Esophagus (tissue), 2 donors: Measurements from ENCODE around the gene GRB7. TPM values are rescaled to one million over a fixed set of nuclear protein-coding genes. Genes with fewer than 3 reads are reported as not detected.
"Not testable (repeated sequence)": the region's sequence is repeated elsewhere in the genome, so short reads cannot be mapped to it uniquely, and the experiment has no call there.

ENCODE experiments used
- H3K27ac ChIP-seq, 2 donors: one replicate each; pipeline ENCODE4 v1.5.1; 2013; ENCODE audit warnings: low read depth in 2 of 2, mild to moderate bottlenecking in 2 of 2, inconsistent platforms in 1 of 2, low read length in 1 of 2, moderate library complexity in 1 of 2
- H3K27me3 ChIP-seq, 2 donors: one replicate each; pipeline ENCODE4 v1.6.1; 2013; ENCODE audit warnings: low read length in 2 of 2, control low read depth in 1 of 2, mild to moderate bottlenecking in 1 of 2; ENCODE audit not compliant: insufficient read depth in 2 of 2, control insufficient read depth in 1 of 2
- H3K36me3 ChIP-seq, 2 donors: one replicate each; pipeline ENCODE4 v1.6.1; 2013; ENCODE audit warnings: low read length in 1 of 2; ENCODE audit not compliant: control insufficient read depth in 2 of 2, insufficient read depth in 2 of 2
- H3K4me1 ChIP-seq, 2 donors: one replicate each; pipeline ENCODE4 v1.6.1; 2013; ENCODE audit warnings: low read length in 1 of 2; ENCODE audit not compliant: control insufficient read depth in 2 of 2, insufficient read depth in 2 of 2
- H3K4me3 ChIP-seq, 2 donors: one replicate each; pipeline ENCODE4 v1.5.1; 2013; ENCODE audit warnings: low read length in 2 of 2, mild to moderate bottlenecking in 2 of 2, low read depth in 1 of 2, moderate library complexity in 1 of 2
- H3K9me3 ChIP-seq, 2 donors: one replicate each; pipeline ENCODE4 v1.6.1; 2013; ENCODE audit warnings: mild to moderate bottlenecking in 2 of 2, low read depth in 1 of 2, low read length in 1 of 2, moderate library complexity in 1 of 2; ENCODE audit not compliant: control insufficient read depth in 2 of 2, insufficient read depth in 1 of 2
- WGBS, 2 donors: extraction: QIAGEN DNeasy Blood & Tissue Kit; methylation state at CpG; one replicate each; pipeline ENCODE4 v1.1.7; 2013; 5-methylcytosine and 5-hydroxymethylcytosine counted together
- polyA plus RNA-seq, 2 donors: library from polyadenylated mRNA; stranded (reverse); fragments of 200-250 nt; gene quantifications; one replicate each; pipeline ENCODE4 v1.2.3, GENCODE V29; 2013
- donor health status: healthy with polysubstance abuse.
- donor health status: Bipolar disorder and iron deficiency.

The GRB7 gene
- polyA plus RNA-seq, 2 donors: 43.7 to 55.0 TPM

DNA sequence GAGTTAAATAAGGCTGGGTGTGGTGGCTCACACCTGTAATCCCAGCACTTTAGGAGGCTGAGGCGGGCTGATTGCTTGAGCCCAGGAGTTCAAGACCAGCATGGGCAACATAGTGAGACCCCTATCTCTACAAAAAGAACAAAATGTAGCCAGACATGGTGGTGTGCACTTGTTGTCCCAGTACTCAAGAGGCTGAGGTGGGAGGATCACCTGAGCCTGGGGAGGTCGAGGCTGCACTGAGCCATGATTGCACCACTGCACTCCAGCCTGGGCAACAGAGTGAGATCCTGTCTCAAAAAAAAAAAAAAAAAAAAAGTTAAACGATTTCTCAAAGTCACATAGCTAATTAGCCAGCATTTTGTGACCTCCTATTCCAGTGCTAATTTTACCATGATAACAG is 26.4 kb downstream of the GRB7 start:
- WGBS, 2 donors: 71% methylated on average over 3 of the region's 3 CpGs
- not testable (repeated sequence) for H3K36me3 ChIP-seq, H3K27ac ChIP-seq, H3K4me3 ChIP-seq, H3K27me3 ChIP-seq, H3K9me3 ChIP-seq, H3K4me1 ChIP-seq

DNA sequence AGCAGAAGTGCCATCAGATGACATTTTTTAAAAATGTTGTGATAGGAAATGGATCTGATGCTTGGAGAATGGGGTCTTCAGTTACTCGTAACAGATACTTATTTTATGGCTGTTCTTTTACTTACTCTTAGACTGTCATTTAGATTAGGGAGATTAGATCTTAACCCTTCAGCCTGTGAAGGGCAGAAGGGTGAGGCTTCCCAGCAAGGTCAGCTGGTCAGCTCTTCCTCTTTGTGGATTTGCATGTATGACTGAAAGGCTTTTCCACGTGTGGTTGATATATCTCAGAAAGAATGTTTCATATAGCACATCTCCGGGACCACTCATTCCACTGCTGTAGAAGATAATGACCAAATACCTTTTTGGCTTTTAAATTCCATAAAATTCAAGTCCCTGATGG is 27.4 kb downstream of the GRB7 start:
- H3K27ac ChIP-seq: no peak overlapping the region
- H3K36me3 ChIP-seq: no peaks in the 10 kb centered on the region
- H3K27me3 ChIP-seq: no peaks in the 10 kb centered on the region
- WGBS, 2 donors: 59 to 68% methylated on average over 3 of the region's 3 CpGs
- no peak overlapping the region for H3K4me3 ChIP-seq
- no peaks in the 10 kb centered on the region for H3K9me3 ChIP-seq
- H3K4me1 ChIP-seq: no peaks in the 10 kb centered on the region

DNA sequence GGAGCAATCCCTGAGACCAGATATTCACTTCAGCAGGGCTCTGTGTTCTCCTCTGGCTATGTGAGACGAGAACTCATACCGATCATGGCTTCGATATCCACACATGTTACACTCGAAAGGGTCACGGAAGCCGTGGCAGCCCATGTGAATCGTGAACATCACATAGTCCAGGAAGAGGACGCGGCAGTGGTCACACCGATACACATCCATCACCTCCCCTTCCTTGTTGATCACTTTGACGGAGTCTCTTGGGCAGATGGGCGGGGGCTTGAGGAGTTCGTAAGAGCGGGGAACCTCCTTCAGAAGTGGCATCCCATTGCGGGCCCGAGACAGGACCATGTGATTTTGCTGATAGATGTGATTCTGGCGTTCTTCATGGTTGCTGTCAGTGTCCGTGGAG is 28.0 kb downstream of the GRB7 start:
- no peaks in the 10 kb centered on the region for H3K27me3 ChIP-seq
- H3K36me3 ChIP-seq: no peaks in the 10 kb centered on the region
- no peaks in the 10 kb centered on the region for H3K9me3 ChIP-seq
- no peak overlapping the region for H3K4me3 ChIP-seq
- WGBS, 2 donors: 90 to 95% methylated on average over 18 of the region's 18 CpGs
- H3K4me1 ChIP-seq: no peaks in the 10 kb centered on the region
- H3K27ac ChIP-seq: no peak overlapping the region

DNA sequence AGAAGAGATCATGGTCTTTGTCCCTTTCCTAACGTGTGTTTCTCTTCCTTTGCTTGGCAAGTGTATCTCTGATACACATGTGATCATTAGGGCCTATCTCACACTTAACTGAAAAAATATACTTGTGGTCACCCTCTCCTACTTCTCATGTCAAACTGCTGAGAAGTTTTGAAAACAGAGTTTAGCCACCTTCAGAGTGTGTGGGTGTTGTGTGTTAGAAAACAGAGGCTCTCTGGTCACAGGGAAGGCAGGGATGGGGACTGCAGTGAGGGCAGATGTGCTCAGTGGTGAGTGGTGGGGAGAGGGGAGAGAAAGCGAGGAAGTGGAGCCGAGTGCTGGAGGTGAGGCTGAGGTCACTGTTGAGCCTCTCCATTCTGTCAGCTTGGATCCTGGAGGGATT is 29.4 kb downstream of the GRB7 start:
- H3K36me3 ChIP-seq: no peaks in the 10 kb centered on the region
- no peak overlapping the region for H3K27ac ChIP-seq
- H3K27me3 ChIP-seq: no peaks in the 10 kb centered on the region
- 41 to 65% methylated on average over 3 of the region's 3 CpGs for WGBS, 2 donors
- H3K4me3 ChIP-seq: no peak overlapping the region
- no peaks in the 10 kb centered on the region for H3K4me1 ChIP-seq
- H3K9me3 ChIP-seq: no peaks in the 10 kb centered on the region

DNA sequence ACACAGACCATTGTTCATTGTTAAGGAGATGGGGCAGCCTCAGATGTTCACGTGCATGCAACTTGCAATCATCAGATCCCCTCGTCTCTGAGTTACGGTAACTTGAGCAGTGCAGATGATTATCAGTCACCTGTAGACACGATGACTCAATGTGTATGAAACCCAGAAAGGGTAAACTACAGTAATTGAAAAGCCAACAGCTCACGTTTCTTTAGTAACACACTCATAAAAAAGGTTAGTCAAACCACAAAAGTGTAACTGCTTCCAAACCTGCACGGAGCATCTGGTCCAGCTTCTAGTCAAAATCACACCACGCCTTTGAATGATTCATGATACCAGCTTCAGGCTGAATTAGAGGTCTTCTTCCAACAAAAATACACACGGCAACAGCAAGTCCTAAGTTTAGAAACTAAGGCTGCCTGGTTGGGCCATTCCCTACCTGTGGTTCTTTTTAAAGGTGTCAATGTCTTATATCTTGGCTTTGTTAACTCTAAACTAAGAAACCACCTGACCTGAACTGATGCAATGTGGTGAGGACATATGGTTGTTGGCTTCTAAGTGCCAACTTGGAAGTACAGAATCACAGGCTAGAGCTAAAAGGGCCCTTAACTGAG is 32.3 kb downstream of the GRB7 start:
- WGBS, 2 donors: 32 to 34% methylated on average over 8 of the region's 8 CpGs
- Histone ChIP-seq H3K27me3 (no peaks in the 10 kb centered on the region), H3K9me3 (no peaks in the 10 kb centered on the region), H3K27ac (peak overlapping the region in 1 of 2 donors; percentile 15), H3K4me1 (peaks cover 0 to 3% of the 10 kb centered on the region in 2 donors), H3K4me3 (no peak overlapping the region), H3K36me3 (no peaks in the 10 kb centered on the region)

DNA sequence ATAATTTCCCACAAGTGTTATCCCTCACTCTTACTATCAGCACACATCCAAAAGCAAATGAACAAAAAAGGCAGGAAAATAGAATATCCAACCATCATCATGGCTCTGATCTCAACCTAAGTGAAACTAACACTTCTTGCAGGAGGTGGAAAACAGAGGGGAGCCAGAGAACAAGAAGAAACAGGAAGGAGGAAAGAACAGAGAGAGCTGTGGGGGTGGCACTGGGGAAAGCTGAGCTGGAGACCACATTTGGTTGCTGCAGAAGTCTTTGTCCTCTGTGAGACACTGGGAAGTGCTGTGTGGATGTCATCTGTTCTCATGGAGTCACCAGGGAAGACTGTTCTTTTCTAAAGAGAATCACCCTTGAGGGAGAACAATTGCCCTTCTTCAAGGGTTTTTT is 34.7 kb downstream of the GRB7 start:
- peaks cover 0 to 3% of the 10 kb centered on the region in 2 donors for H3K4me1 ChIP-seq
- H3K27me3 ChIP-seq: no peaks in the 10 kb centered on the region
- no peak overlapping the region for H3K4me3 ChIP-seq
- H3K9me3 ChIP-seq: no peaks in the 10 kb centered on the region
- H3K36me3 ChIP-seq: no peaks in the 10 kb centered on the region
- peak overlapping the region; percentile 3 to 35 for H3K27ac ChIP-seq

DNA sequence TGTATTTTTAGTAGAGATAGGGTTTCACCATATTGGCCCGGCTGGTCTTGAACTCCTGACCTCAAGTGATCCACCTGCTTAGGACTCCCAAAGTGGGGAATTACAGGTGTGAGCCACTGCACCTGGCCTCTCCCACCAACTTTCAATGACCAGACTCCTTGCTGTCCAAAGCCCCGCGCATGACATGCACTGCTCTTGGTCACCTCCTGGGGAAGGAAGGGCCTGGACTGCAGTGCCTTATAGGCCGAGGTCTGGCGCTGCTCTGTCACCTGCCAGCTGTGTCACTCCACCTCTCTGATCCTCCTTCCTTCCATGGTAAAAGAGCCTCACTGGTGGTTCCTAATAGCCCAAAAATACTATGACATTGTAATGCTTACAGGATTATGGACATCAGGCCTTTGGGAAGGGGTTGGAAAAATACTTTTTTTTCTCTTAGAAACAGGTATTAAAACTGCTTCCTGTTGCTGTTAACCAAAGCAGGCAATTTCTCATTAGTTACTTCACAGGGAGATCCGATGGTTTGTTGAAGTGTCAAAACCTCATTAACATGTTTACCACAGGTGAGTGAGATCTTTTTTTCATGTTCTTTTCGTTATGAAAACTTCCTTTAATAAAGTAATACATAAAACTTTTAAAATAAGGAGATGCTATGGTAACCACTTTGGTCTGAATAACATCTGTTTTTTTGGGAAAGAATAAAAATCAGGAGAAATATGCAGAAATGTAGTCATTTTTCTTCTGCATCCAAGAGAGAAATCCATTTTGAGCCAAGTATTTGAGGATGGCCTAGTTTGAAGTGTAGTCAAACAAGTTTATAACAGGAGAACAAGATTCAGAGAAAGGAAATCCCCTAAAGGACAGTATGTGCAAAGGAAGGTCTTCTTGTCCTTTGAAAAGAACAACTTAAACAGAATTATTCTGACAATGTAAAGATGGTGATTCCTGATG is 35.5 kb downstream of the GRB7 start:
- Histone ChIP-seq H3K27me3 (no peaks in the 10 kb centered on the region), H3K36me3 (no peaks in the 10 kb centered on the region), H3K4me3 (no peak overlapping the region), H3K9me3 (no peaks in the 10 kb centered on the region), H3K4me1 (peaks cover 0 to 3% of the 10 kb centered on the region in 2 donors), H3K27ac (peak overlapping the region; percentile 43 to 59)
- 71 to 80% methylated on average over 7 of the region's 7 CpGs for WGBS, 2 donors

DNA sequence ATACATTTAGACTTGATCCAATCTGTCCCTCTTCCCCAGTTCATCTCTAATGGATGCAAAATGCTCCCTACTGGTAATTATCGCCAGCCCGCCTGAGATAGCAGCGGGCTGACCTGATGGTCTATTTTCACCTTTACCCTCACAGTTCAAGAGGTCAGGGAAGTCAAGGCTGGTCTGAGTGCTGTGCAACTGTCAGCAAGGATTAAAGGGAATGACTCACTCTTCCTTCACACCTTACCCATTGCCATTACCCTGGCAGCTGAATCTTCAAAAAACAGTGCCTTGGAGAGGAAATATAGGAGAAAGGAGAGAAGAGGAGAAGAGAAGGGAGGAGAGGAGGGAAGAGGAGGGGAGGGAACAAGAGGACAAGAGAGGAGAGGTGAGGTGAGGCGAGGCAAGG is 36.3 kb downstream of the GRB7 start:
- peaks cover 0 to 3% of the 10 kb centered on the region in 2 donors for H3K4me1 ChIP-seq
- H3K36me3 ChIP-seq: no peaks in the 10 kb centered on the region
- no peaks in the 10 kb centered on the region for H3K27me3 ChIP-seq
- H3K4me3 ChIP-seq: no peak overlapping the region
- 72% methylated on average over 4 of the region's 4 CpGs for WGBS, 2 donors
- peak overlapping the region; percentile 37 to 41 for H3K27ac ChIP-seq
- no peaks in the 10 kb centered on the region for H3K9me3 ChIP-seq

DNA sequence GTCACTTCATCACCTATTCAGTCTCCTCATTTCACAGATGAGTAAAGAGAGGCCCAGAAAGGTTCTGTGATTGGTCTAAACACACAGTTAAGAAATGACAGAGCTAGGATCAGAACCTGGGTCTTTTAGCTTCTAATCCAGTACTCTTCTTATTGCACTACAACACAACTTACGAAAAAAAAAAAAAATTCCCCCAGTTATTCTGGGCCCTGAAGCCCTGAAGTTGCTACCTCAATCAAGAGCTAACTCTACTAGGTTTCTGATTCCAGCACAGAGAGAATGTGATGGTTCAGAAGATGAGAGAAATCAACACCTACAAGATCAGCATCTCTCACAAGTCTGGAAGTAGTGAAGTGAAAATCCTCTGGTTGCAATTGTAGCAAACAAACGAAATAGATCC is 37.3 kb downstream of the GRB7 start:
- Histone ChIP-seq H3K4me3 (no peak overlapping the region), H3K4me1 (peaks cover 0 to 3% of the 10 kb centered on the region in 2 donors), H3K9me3 (no peaks in the 10 kb centered on the region), H3K27me3 (no peaks in the 10 kb centered on the region), H3K27ac (peak overlapping the region in 1 of 2 donors; percentile 21), H3K36me3 (no peaks in the 10 kb centered on the region)
- 75 to 81% methylated on average over 2 of the region's 2 CpGs for WGBS, 2 donors

DNA sequence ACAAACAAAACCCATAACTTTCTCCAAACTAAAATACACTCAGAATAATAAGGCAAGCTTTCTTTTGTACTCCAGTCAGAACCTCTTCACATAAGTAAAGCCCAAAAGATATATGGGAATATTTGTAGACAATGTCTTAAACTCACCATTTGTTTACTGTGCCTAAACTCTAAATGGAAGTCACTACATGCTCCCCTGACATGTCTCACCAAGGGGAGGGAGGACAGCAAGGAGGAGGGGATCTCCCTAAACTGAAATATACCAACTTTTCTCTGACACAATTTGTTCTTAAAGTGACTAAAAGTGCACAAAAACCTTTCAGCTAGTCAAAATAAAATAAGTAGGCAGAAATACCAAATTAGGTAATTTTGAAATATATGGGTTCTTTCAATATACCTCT is 38.5 kb downstream of the GRB7 start:
- H3K27ac ChIP-seq: peak overlapping the region in 1 of 2 donors; percentile 1
- H3K27me3 ChIP-seq: no peaks in the 10 kb centered on the region
- peaks cover 0 to 3% of the 10 kb centered on the region in 2 donors for H3K4me1 ChIP-seq
- no peaks in the 10 kb centered on the region for H3K36me3 ChIP-seq
- H3K9me3 ChIP-seq: no peaks in the 10 kb centered on the region
- H3K4me3 ChIP-seq: peak overlapping the region in 1 of 2 donors; percentile 10
